K562 (cell line): ENCODE data around the gene CLNK. TPM values are rescaled to one million over a fixed set of nuclear protein-coding genes. Genes with fewer than 3 reads are reported as not detected.

ENCODE experiments used
- ATAC-seq: fragments of 200-7000 bp; cut with Tn5 transposase; 3 replicates; pipeline ENCODE4 v1.9.1; 2020; ENCODE audit warnings: moderate library complexity
- BruUV-seq: library from RNA; stranded (reverse); fragments of 400-500 nt; replicated peaks from 2 replicates; lab custom pipeline; 2021; lab: Mats Ljungman, UMichigan
- CTCF ChIA-PET: fragments of 300-600 bp; formaldehyde crosslinking; extraction: SDS; loops from one replicate; lab custom pipeline; 2021; ENCODE audit warnings: low intra/inter-chr PET ratio; lab: Yijun Ruan, JAX
- POLR2A ChIA-PET: fragments of 300-600, 350-650 bp; sonication (Branson Sonifier 250); formaldehyde crosslinking; extraction: SDS; loops from one replicate; lab custom pipeline; 2021; ENCODE audit warnings: antibody characterized with exemption, inconsistent platforms; lab: Yijun Ruan, JAX
- DNase-seq, 4 experiments: peaks; one replicate each; pipeline versions ENCODE4 v3.0.0 to v3.0.0-alpha.2; 2011 to 2018; ENCODE audit warnings: low spot score in 3 of 4, mixed read lengths in 3 of 4; ENCODE audit errors: extremely low read depth in 1 of 4
- FAIRE-seq: peaks from 2 replicates; lab custom pipeline; 2011; peaks lifted over from hg19 to GRCh38; lab: Jason Lieb, UNC
- H2AFZ ChIP-seq: 2 replicates; pipeline ENCODE4 v1.6.0; 2011; ENCODE audit warnings: low read depth, low read length, control low read depth, inconsistent platforms
- H3K27ac ChIP-seq: fragments of 200-600 bp; 3 replicates; pipeline ENCODE4 v1.8.0; 2011; ENCODE audit warnings: low read depth, mild to moderate bottlenecking, control low read depth, inconsistent platforms, low read length, moderate library complexity, mixed read lengths; ENCODE audit errors: extremely low read depth
- H3K27me3 ChIP-seq, 2 experiments: fragments of 300-600 bp in 1 of 2; 2 replicates in 1 of 2; 3 replicates in 1 of 2; pipeline versions ENCODE4 v1.6.0 to v1.8.0; 2011; ENCODE audit warnings: inconsistent platforms in 2 of 2, low read length in 2 of 2, mild to moderate bottlenecking in 1 of 2, mixed read lengths in 1 of 2, moderate library complexity in 1 of 2; ENCODE audit not compliant: control insufficient read depth in 2 of 2, insufficient read depth in 2 of 2
- H3K36me3 ChIP-seq: fragments of 300-600 bp; 3 replicates; pipeline ENCODE4 v1.8.0; 2011; ENCODE audit warnings: mild to moderate bottlenecking, low read length, inconsistent platforms; ENCODE audit not compliant: control insufficient read depth, insufficient read depth
- H3K4me1 ChIP-seq, 2 experiments: fragments of 200-600 bp in 1 of 2; replicated peaks in 1 of 2; 2 replicates in 1 of 2; 3 replicates in 1 of 2; pipeline versions ENCODE4 v1.5.1 to v1.8.0; 2011; ENCODE audit warnings: inconsistent platforms in 2 of 2, low read length in 2 of 2, mild to moderate bottlenecking in 1 of 2, mixed read lengths in 1 of 2, moderate library complexity in 1 of 2; ENCODE audit not compliant: control insufficient read depth in 2 of 2, insufficient read depth in 2 of 2
- H3K4me2 ChIP-seq: 2 replicates; pipeline ENCODE4 v1.6.1; 2011; ENCODE audit warnings: low read length, control low read depth, inconsistent platforms, mixed read lengths; ENCODE audit not compliant: insufficient read depth
- H3K4me3 ChIP-seq: fragments of 200-600 bp; sonication (generic), shearing (Covaris generic); 2 replicates; pipeline ENCODE4 v1.5.1; 2016; ENCODE audit warnings: control low read depth, inconsistent platforms
- H3K79me2 ChIP-seq: fragments of 200-600 bp; 3 replicates; pipeline ENCODE4 v1.8.0; 2011; ENCODE audit warnings: low read length, inconsistent platforms; ENCODE audit not compliant: control insufficient read depth, insufficient read depth
- H3K9ac ChIP-seq, 2 experiments: 2 replicates each; pipeline versions ENCODE4 v1.6.0 to v1.6.1; 2011; ENCODE audit warnings: low read depth in 2 of 2, low read length in 2 of 2, control low read depth in 1 of 2, inconsistent platforms in 1 of 2, mild to moderate bottlenecking in 1 of 2, mixed read lengths in 1 of 2; ENCODE audit not compliant: insufficient read depth in 1 of 2
- H3K9me1 ChIP-seq: one replicate; pipeline ENCODE4 v1.6.0; 2011; ENCODE audit warnings: inconsistent platforms, mild to moderate bottlenecking, low read length, moderate library complexity; ENCODE audit not compliant: control insufficient read depth, insufficient read depth
- H3K9me3 ChIP-seq: replicated peaks from 2 replicates; pipeline ENCODE4 v1.5.1; 2011; ENCODE audit warnings: low read depth, low read length, inconsistent platforms; ENCODE audit not compliant: control insufficient read depth, insufficient read depth
- H4K20me1 ChIP-seq: replicated peaks from 2 replicates; pipeline ENCODE4 v1.6.1; 2011; ENCODE audit warnings: low read length, inconsistent platforms, mixed read lengths; ENCODE audit not compliant: control insufficient read depth, insufficient read depth
- MCM2 ChIP-seq: fragments of 450-650 bp; IDR thresholded peaks from 2 replicates; pipeline ENCODE4 v1.6.1; 2017; ENCODE audit warnings: low read depth, mild to moderate bottlenecking
- MTF1 ChIP-seq: fragments of 250-450 bp; sonication (Bioruptor Pico); IDR thresholded peaks from 2 replicates; pipeline ENCODE4 v1.9.0; 2021; ENCODE audit warnings: moderate library complexity, mild to moderate bottlenecking, inconsistent platforms, borderline replicate concordance
- POU5F1 ChIP-seq: fragments of 150-350 bp; IDR thresholded peaks from 2 replicates; pipeline ENCODE4 v1.6.1; 2014; ENCODE audit warnings: borderline replicate concordance, low read length, low read depth, mild to moderate bottlenecking; ENCODE audit not compliant: partially characterized antibody
- PPARD ChIP-seq: fragments of 250-450 bp; sonication (Bioruptor Pico); IDR thresholded peaks from 2 replicates; pipeline ENCODE4 v1.8.0; 2022; ENCODE audit warnings: inconsistent platforms, mild to moderate bottlenecking, moderate library complexity
- RB1 ChIP-seq: fragments of 450-650 bp; IDR thresholded peaks from 2 replicates; pipeline ENCODE4 v1.6.1; 2017; ENCODE audit warnings: low read depth, mild to moderate bottlenecking
- RBM39 ChIP-seq: fragments of 200-400 bp; formaldehyde crosslinking; optimal IDR thresholded peaks from 2 replicates; pipeline ENCODE3; 2018; ENCODE audit warnings: low read depth, low read length
- TRIM28 ChIP-seq: fragments of 450-650 bp; IDR thresholded peaks from 2 replicates; pipeline ENCODE4 v1.6.1; 2017
- ZKSCAN8 ChIP-seq: fragments of 200-800 bp; sonication (Bioruptor generic); IDR thresholded peaks from 2 replicates; pipeline ENCODE4 v1.6.1; 2016; ENCODE audit warnings: missing genetic modification characterization, missing compliant biosample characterization
- ZNF124 ChIP-seq: sonication (generic); formaldehyde crosslinking; IDR thresholded peaks from 2 replicates; pipeline ENCODE4 v1.8.1; 2022; ENCODE audit warnings: missing genetic modification reagents
- ZNF583 ChIP-seq: fragments of 250-450 bp; sonication (Bioruptor Pico); IDR thresholded peaks from 2 replicates; pipeline ENCODE4 v1.4.0; 2020
- ZNF766 ChIP-seq: fragments of 200-800 bp; sonication (Bioruptor generic); conservative IDR thresholded peaks from 2 replicates; pipeline ENCODE4 v1.6.1; 2016; ENCODE audit warnings: missing genetic modification characterization, missing compliant biosample characterization
- ZNF77 ChIP-seq: fragments of 250-450 bp; sonication (Bioruptor Pico); IDR thresholded peaks from 2 replicates; pipeline ENCODE4 v1.5.0; 2020
- WGBS: fragments of 100-300 bp; shearing (Covaris generic); methylation state at CpG from one replicate; pipeline ENCODE4 v1.1.6; 2016; ENCODE audit warnings: low coverage, mixed read lengths; ENCODE audit not compliant: insufficient coverage; ENCODE audit errors: missing lambda C conversion rate; 5-methylcytosine and 5-hydroxymethylcytosine counted together
- in situ Hi-C: fragments of 300-500 bp; cut with MboI; formaldehyde crosslinking; loops from 4 replicates; pipeline ENCODE4 v1.15.0; 2018; ENCODE audit warnings: inconsistent platforms, mixed read lengths
- intact Hi-C: fragments of 100-400 bp; cut with micrococcal nuclease; formaldehyde crosslinking; loops from 2 replicates; pipeline ENCODE4 v1.14.2; 2022
- polyA plus RNA-seq, 8 experiments: library from polyadenylated mRNA; depleted of rRNA in 4 of 8; stranded (reverse) in 5 of 8; unstranded in 3 of 8; fragments of >200 nt; fragmentation: Nextera tagmentation in 2 of 8; fragmentation: Illumina TruSeq in 1 of 8; extraction: Ambion mirVana in 2 of 8; extraction: Trizol in 1 of 8; gene quantifications; 2 replicates each; pipeline versions ENCODE4 v1.2.1 to v1.2.3, GENCODE V29; 2011 to 2014; ENCODE audit warnings: inconsistent platforms in 1 of 8, missing spikeins in 1 of 8
- total RNA-seq, 7 experiments: library from RNA; depleted of rRNA in 6 of 7; stranded (reverse); fragments of >200 nt in 6 of 7; fragmentation: Illumina TruSeq in 2 of 7; extraction: Trizol in 2 of 7; gene quantifications; 2 replicates each; pipeline versions ENCODE4 v1.2.1 to v1.2.3, GENCODE V29; 2011 to 2021; ENCODE audit warnings: low replicate concordance in 1 of 7
- TF ChIP-seq, protein P1 (sequence below): fragments of 150-350 bp; IDR thresholded peaks from 2 replicates; pipeline ENCODE4 v1.6.1; 2014; ENCODE audit warnings: low read depth, mild to moderate bottlenecking, low read length, borderline replicate concordance

The CLNK gene
- total and polyA plus RNA-seq, 9 of the 15 experiments (the other 6 are each of a cell fraction or from before 2014, with no cell fraction given) = not detected

DNA sequence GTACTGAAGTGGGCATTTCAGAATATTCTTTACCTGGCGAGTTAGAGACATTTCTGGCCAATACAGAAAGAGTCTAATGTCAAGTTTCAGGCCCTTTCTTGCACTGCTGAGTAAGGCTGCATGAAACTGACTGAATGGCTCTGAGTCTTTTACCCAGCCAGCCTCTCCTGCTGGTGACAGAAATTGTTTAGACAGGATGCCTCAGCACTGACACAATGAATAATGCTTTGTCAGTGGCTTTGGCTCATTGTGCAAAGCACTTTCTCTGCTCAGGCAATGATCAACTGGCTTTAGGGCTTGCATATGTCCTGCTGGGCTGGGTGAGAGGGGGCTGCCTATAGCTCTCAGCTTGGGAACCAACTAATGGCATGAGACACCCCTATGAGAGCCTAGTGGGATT is 45.5 kb downstream of the CLNK start:
- BruUV-seq = no TSS peak
- Histone ChIP-seq H3K27ac (no peak overlapping the region), H3K4me1 (no peaks in the 10 kb centered on the region), H3K79me2 (no peaks in the 10 kb centered on the region), H3K9me1 (no peaks in the 10 kb centered on the region), H3K4me2 (no peak overlapping the region), H3K4me3 (no peak overlapping the region), H3K27me3 (no peaks in the 10 kb centered on the region), H3K36me3 (no peaks in the 10 kb centered on the region), H2AFZ (no peak overlapping the region), H3K9ac (no peak overlapping the region), H4K20me1 (no peaks in the 10 kb centered on the region), H3K9me3 (no peaks in the 10 kb centered on the region)
- in situ Hi-C loops = no loop called here
- DNase-seq (no peak), FAIRE-seq (no peak), ATAC-seq (no peak)
- TF ChIP-seq RB1 (no peak), ZNF124 (no peak), POU5F1 (no peak), RBM39 (no peak)
- WGBS = 0% methylated on average over 1 of the region's 1 CpG
- intact Hi-C loops = no loop called here
- POLR2A ChIA-PET = no interaction called here
- CTCF ChIA-PET = no interaction called here

DNA sequence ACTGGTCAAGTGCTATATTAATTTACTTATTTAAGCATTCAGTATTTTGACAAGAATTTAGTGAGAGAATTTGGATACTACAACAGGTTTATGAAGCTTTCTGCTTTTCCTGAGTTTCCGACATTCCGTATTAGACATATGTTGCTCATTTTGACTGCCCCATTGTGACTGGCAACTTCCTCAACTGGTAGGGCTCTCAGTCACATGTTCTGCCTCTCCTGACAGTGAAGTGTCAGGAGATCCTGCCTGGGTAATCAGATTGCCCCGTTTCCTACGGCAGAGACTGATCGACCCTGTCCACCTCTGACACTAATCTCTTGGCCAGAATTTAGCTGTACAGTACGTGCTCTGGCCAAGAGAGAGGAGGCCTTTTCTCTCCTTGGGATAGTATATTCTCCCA is 49.5 kb downstream of the CLNK start:
- Histone ChIP-seq H3K4me2 (no peak overlapping the region), H3K36me3 (no peaks in the 10 kb centered on the region), H3K4me1 (no peaks in the 10 kb centered on the region), H3K9ac (no peak overlapping the region), H3K79me2 (no peaks in the 10 kb centered on the region), H3K9me1 (no peaks in the 10 kb centered on the region), H3K27ac (no peak overlapping the region), H3K27me3 (no peaks in the 10 kb centered on the region), H2AFZ (no peak overlapping the region), H3K9me3 (no peaks in the 10 kb centered on the region), H4K20me1 (no peaks in the 10 kb centered on the region), H3K4me3 (no peak overlapping the region)
- in situ Hi-C loops (no loop called here), intact Hi-C loops (no loop called here)
- DNase-seq = no peak
- no peak for ATAC-seq
- no TSS peak for BruUV-seq
- ChIA-PET POLR2A (no interaction called here), CTCF (no interaction called here)
- FAIRE-seq = no peak
- WGBS = under 1% methylated on average over 6 of the region's 6 CpGs
- TF ChIP-seq MTF1 (CRISPR knock-in tag) (no peak), MCM2 (no peak), PPARD (no peak), ZNF77 (CRISPR knock-in tag) (no peak), ZNF583 (CRISPR knock-in tag) (no peak), ZKSCAN8 (CRISPR knock-in tag) (no peak), ZNF766 (CRISPR knock-in tag) (no peak), TRIM28 (no peak)
- TF ChIP-seq, protein P1, sequence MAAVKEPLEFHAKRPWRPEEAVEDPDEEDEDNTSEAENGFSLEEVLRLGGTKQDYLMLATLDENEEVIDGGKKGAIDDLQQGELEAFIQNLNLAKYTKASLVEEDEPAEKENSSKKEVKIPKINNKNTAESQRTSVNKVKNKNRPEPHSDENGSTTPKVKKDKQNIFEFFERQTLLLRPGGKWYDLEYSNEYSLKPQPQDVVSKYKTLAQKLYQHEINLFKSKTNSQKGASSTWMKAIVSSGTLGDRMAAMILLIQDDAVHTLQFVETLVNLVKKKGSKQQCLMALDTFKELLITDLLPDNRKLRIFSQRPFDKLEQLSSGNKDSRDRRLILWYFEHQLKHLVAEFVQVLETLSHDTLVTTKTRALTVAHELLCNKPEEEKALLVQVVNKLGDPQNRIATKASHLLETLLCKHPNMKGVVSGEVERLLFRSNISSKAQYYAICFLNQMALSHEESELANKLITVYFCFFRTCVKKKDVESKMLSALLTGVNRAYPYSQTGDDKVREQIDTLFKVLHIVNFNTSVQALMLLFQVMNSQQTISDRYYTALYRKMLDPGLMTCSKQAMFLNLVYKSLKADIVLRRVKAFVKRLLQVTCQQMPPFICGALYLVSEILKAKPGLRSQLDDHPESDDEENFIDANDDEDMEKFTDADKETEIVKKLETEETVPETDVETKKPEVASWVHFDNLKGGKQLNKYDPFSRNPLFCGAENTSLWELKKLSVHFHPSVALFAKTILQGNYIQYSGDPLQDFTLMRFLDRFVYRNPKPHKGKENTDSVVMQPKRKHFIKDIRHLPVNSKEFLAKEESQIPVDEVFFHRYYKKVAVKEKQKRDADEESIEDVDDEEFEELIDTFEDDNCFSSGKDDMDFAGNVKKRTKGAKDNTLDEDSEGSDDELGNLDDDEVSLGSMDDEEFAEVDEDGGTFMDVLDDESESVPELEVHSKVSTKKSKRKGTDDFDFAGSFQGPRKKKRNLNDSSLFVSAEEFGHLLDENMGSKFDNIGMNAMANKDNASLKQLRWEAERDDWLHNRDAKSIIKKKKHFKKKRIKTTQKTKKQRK = no peak
